HG03066 (cell line): Measurements from ENCODE around the gene BRD9.
"Not testable (repeated sequence)": the region's sequence is repeated elsewhere in the genome, so short reads cannot be mapped to it uniquely, and the experiment has no call there.

ENCODE experiments used
- ATAC-seq: cut with Tn5 transposase; IDR thresholded peaks from one replicate; pipeline ENCODE4 v1.9.1; 2021; ENCODE audit warnings: low read depth; ENCODE audit not compliant: unreplicated experiment

BRD9 gene

GRCh38 chr5:881551-881935 is 11.1 kb downstream of the BRD9 start:
- ATAC-seq: no peak

GRCh38 chr5:880816-881550 is 11.6 kb downstream of the BRD9 start:
- no peak for ATAC-seq

GRCh38 chr5:878677-879076 is 13.9 kb downstream of the BRD9 start:
- ATAC-seq: not testable (repeated sequence)

DNA sequence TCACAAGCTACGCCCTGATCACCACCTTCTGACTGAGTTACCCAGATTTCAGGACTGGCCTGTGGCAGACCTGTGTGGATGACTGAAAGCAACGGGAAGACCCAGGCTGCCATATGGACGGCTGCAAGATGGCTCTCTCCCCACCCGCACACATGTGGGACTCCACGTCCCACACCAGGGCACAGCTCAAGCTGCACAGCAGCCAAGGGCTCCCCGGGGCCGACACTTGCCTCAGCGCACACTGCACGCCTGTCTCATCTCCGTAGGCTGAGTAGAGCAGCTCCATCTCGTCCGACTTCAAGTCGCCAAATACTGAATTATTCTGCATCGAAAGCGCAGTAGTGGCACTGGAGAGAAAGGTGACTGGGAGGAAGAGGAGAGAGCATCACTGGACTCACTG is 14.5 kb downstream of the BRD9 start:
- ATAC-seq: no peak

- ATAC-seq: no peak
Observed at GRCh38 chr5:876398-877365, 15.9 kb downstream of the BRD9 start.

DNA sequence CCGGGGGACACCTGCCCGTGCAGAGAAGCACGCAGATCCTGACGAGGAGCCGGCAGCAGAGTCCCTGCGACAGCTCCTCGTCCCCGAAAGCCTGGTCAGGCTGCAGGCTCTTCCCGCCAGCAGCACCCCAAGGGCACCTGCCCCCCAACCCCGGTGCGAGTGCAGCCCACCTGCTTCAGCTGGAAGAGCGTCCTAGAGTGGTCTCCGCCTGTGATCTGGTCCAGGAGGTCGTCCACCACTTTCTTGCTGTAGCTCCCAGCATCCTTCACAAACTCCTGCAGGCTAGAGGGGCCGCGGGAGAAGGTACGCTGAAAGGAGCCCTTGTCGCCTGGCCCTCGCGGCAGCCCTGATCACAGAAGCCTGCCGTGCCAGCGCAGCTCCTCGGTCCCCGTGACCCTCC is 16.7 kb downstream of the BRD9 start:
- ATAC-seq: no peak

- ATAC-seq: no peak
Observed at GRCh38 chr5:873328-873727, 19.3 kb downstream of the BRD9 start.

DNA sequence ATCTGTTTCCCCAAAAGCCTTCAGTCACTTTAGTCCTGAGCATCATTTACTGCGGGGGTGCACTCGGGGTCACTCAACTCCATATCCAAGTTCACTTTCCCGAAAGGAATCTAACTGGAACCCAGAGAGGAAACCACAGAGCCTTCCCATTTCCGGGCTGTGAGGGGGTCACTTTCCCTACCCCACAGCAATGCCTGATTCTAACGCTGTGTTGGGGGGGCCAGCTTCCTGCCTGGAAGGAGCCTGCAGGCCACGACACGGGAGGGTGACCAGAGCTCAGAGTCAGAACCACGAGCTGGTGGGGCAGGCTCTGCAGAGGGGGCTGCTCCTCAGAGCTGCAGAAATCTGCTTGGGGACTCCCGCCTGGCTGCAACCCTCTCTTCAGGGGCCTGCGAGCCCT is 20.3 kb downstream of the BRD9 start:
- no peak for ATAC-seq

GRCh38 chr5:871596-872298 is 20.9 kb downstream of the BRD9 start:
- no peak for ATAC-seq

GRCh38 chr5:870956-871355 is 21.6 kb downstream of the BRD9 start:
- ATAC-seq: no peak

DNA sequence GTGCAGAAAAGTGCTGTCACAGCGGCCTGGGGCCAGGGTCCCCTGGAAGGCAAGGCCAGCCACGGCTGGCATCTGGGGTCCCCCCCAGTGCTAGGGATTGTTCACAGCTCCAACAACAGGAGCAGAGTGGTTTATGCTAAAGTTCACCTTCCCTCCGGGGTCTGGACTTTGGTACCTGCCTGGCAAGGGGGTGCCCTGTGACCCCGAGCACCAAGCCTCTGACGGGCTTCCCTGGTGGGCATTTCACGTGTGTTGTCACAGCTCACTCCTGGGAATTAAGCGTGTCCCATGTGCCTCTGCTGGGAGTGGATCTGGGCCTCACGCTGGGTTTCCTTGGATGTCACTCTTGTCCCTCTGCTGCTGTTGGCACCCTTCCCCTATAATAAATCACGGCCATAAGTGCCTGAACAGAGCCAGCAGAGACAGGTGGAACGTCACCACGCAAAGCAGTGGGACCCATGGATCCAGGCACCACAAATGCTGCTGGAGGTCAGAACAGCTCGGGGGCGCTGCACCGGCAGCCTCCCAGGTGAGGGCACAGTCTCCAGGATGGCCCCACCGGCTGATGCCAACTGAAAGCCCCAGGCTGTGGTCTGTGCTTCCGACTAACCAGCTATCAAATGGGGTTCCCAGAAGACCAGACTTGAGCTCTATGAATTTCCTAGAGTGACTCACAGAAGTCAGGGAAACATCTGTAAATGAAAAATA is 24.0 kb downstream of the BRD9 start:
- no peak for ATAC-seq

DNA sequence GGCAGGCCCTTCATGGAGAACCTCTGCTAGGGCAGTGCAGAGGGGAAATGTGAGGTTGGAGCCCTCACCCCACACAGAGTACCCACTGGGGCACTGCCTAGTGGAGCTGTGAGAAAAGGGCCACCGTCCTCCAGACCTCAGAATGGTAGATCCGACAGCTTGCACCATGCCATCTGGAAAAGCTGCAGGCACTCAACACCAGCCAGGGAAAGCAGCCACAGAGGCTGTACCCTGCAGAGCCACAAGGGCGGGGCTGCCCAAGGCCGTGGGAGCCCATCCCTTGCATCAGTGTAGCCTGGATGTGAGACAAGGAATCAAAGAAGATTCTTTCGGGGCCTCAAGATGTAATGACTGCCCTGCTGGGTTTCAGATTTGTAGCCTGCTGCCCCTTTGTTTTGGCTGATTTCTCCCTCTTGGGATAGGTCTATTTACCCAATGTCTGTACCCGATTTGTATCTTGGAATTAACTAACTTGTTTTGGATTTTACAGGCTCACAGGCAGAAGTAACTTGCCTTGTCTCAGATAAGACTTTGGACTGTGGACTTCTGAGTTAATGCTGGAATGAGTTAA is 25.2 kb downstream of the BRD9 start:
- ATAC-seq: no peak

- no peak for ATAC-seq
Observed at GRCh38 chr5:865771-866170, 26.8 kb downstream of the BRD9 start.

DNA sequence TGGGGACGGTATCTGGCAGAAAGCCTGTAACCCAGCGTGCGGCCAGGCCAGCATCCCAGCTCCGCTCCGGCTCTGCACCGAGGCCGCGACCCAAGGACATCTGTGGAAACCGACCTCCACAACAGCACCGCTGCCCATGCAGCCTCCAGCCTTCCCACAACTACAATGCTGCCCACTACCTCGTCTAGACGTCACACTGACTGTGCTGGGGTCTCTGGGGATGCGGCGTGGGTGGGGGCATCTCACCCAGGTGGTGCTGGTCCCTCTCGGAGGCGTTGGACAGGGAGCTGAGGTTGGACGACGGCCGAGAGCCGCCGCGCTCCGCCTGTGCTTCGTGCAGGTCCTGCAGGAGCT is 27.5 kb downstream of the BRD9 start:
- no peak for ATAC-seq

- ATAC-seq: no peak
Observed at GRCh38 chr5:864492-865167, 28.0 kb downstream of the BRD9 start.

GRCh38 chr5:863244-863805 is 29.3 kb downstream of the BRD9 start:
- ATAC-seq: no peak

DNA sequence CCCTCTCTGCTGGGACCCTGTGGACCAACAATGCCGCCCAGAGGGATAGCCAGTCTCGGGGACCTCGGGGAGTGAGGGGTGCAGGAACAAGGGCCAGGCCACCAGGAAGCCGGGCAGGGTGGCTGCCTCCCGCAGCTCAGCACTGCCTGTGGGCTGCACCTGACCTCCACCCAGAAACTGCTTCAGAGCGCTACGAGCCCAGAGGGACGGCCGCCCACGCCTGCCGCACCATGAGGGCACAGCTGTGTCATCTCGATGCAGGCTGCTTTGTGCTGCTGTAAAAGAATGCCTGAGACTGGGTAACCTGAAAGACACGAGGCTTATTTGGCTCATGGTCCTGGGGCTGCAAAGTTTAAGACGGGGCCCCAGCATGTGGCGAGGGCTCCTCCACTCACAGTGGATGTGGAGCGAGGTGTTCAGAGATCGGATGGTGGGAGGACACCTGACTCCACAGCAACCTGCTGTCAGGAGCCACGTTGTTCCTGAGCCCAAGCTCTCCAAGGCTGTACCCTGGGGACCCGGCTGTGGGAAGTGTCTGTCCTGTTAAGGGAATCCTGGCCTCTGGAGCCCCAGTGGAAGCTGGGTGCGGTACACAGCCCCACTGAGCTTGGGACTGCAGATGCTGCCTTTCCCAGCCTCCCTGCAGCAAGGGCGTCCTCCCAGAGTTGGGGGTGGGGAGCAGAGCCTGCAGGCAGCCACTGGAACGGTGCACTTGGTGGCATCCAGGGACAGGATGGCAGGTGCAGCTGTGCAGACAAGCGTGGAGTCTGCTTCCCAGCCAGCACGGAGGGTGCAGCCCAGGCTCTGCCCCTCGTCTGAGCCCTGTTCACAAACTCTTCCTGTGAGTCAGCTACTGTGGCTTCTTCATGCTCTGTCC is 30.0 kb downstream of the BRD9 start:
- no peak for ATAC-seq
